Neutrophil (primary cell): Measurements from ENCODE around the gene C1orf141.

Experiments
- H3K27ac ChIP-seq: fragments of 200-600 bp; sonication (generic); 2 replicates; pipeline ENCODE4 v1.5.1; 2016; ENCODE audit warnings: mild to moderate bottlenecking, moderate library complexity
- H3K27me3 ChIP-seq: fragments of 200-600 bp; sonication (generic); 2 replicates; pipeline ENCODE4 v1.6.0; 2016; ENCODE audit warnings: mild to moderate bottlenecking
- H3K36me3 ChIP-seq: fragments of 200-600 bp; sonication (generic); 2 replicates; pipeline ENCODE4 v1.5.1; 2017
- H3K4me1 ChIP-seq, 2 experiments: fragments of 200-600 bp in 1 of 2; sonication (generic) in 1 of 2; 1 replicate in 1 of 2; 2 replicates in 1 of 2; pipeline versions ENCODE4 v1.5.1 to v1.6.1; 2013 to 2016; ENCODE audit warnings: low read depth in 1 of 2, low read length in 1 of 2, mild to moderate bottlenecking in 1 of 2, moderate library complexity in 1 of 2; ENCODE audit not compliant: control insufficient read depth in 1 of 2, insufficient read depth in 1 of 2
- H3K4me3 ChIP-seq, 2 experiments: fragments of 200-600 bp in 1 of 2; sonication (generic) in 1 of 2; 1 replicate in 1 of 2; 2 replicates in 1 of 2; pipeline ENCODE4 v1.5.1; 2013 to 2016; ENCODE audit warnings: low read depth in 1 of 2, low read length in 1 of 2, mild to moderate bottlenecking in 1 of 2, moderate library complexity in 1 of 2
- H3K9me3 ChIP-seq: fragments of 200-600 bp; sonication (generic); 2 replicates; pipeline ENCODE4 v1.5.1; 2016
- TF ChIP-seq, protein P1 (sequence below): fragments of 200-600 bp; sonication (generic); IDR thresholded peaks from 2 replicates; pipeline ENCODE4 v1.5.1; 2016; ENCODE audit warnings: antibody characterized with exemption

C1orf141 gene

DNA sequence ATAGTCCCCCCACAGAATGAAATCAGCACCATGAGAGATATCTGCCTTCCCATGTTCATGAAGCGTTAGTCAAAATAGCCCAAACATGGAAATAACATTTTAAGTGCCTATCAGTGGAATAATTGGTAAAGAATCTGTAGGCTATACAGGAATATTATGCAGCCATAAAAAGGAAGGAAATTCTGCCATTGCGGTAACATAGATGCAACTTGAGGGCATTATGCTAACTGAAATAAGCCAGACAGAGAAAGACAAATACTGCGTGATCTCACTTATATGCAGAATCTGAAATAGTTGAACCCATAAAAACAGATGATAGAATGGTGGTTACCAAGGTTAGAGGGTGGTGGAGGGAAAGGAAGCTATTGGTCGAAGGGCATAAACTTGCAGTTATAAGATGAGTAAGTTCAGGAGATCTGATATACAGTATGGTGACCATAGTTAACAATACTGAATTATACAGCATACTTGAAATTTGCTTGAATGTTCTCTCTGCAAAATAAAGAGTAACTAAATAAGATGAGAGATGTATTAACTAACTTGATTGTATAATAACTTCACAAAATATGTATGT, 30.8 kb upstream of the C1orf141 start:
- Histone ChIP-seq H3K4me1 (no peaks in the 10 kb centered on the region), H3K36me3 (no peaks in the 10 kb centered on the region), H3K9me3 (no peaks in the 10 kb centered on the region), H3K4me3 (no peak overlapping the region), H3K27me3 (peaks cover 6% of the 10 kb centered on the region), H3K27ac (no peak overlapping the region)
- TF ChIP-seq, protein P1, sequence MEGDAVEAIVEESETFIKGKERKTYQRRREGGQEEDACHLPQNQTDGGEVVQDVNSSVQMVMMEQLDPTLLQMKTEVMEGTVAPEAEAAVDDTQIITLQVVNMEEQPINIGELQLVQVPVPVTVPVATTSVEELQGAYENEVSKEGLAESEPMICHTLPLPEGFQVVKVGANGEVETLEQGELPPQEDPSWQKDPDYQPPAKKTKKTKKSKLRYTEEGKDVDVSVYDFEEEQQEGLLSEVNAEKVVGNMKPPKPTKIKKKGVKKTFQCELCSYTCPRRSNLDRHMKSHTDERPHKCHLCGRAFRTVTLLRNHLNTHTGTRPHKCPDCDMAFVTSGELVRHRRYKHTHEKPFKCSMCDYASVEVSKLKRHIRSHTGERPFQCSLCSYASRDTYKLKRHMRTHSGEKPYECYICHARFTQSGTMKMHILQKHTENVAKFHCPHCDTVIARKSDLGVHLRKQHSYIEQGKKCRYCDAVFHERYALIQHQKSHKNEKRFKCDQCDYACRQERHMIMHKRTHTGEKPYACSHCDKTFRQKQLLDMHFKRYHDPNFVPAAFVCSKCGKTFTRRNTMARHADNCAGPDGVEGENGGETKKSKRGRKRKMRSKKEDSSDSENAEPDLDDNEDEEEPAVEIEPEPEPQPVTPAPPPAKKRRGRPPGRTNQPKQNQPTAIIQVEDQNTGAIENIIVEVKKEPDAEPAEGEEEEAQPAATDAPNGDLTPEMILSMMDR = no peak

DNA sequence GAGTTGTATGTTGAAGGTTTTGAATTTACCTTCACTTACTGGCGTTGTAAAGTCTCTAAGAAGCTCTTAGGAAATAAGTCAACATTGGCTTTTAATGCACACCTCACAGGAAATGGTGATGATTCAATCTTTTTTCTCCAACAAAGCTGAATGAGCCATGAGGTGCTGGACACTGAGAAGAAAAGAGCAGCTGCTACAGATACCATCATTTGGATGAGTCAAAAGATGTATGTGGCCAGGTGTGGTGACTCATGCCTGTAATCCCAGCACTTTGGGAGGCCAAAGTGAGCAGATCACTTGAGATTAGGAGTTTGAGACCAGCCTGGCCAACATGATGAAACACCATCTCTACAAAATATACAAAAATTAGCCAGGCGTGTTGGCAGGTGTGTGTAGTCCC, 28.2 kb upstream of the C1orf141 start:
- Histone ChIP-seq H3K9me3 (no peaks in the 10 kb centered on the region), H3K27me3 (peaks cover 1% of the 10 kb centered on the region), H3K27ac (no peak overlapping the region), H3K4me1 (no peaks in the 10 kb centered on the region), H3K4me3 (no peak overlapping the region), H3K36me3 (no peaks in the 10 kb centered on the region)
- TF ChIP-seq, protein P1 = no peak

- Histone ChIP-seq H3K9me3 (no peaks in the 10 kb centered on the region), H3K27ac (no peak overlapping the region)
Observed at GRCh38 chr1:67159233-67159632, 24.5 kb upstream of the C1orf141 start.

GRCh38 chr1:67158401-67158800, 23.6 kb upstream of the C1orf141 start:
- TF ChIP-seq, protein P1 = no peak
- Histone ChIP-seq H3K27me3 (peaks cover 6% of the 10 kb centered on the region), H3K36me3 (no peaks in the 10 kb centered on the region), H3K4me1 (no peaks in the 10 kb centered on the region), H3K27ac (no peak overlapping the region), H3K9me3 (no peaks in the 10 kb centered on the region), H3K4me3 (no peak overlapping the region)

More at GRCh38 chr1:67159233-67159632, 24.5 kb upstream of the C1orf141 start:
- Histone ChIP-seq H3K4me1 (no peaks in the 10 kb centered on the region), H3K36me3 (no peaks in the 10 kb centered on the region), H3K4me3 (no peak overlapping the region), H3K27me3 (peaks cover 6% of the 10 kb centered on the region)
- TF ChIP-seq, protein P1 = no peak

DNA sequence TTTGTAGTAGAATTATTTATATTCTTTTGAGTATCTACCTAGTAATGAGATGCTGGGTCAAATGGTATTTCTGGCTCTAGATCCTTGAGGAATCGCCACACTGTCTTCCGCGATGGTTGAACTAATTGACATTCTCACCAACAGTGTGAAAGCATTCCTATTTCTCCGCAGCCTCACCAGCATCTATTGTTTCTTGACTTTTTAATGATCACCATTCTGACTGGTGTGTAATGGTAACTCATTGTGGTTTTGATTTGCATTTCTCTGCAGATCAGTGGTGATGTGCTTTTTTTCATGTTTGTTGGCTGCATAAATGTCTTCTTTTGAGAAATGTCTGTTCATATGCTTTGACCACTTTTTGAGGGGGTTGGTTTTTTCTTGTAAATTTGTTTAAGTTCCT, 16.2 kb upstream of the C1orf141 start:
- H3K27ac ChIP-seq = no peak overlapping the region
- no peak overlapping the region for H3K4me3 ChIP-seq
- TF ChIP-seq, protein P1 = no peak
- H3K27me3 ChIP-seq = peaks cover 20% of the 10 kb centered on the region
- peaks cover 0 to 7% of the 10 kb centered on the region in 2 experiments for H3K4me1 ChIP-seq
- no peaks in the 10 kb centered on the region for H3K9me3 ChIP-seq
- H3K36me3 ChIP-seq = no peaks in the 10 kb centered on the region
